Right lobe of liver (tissue), 6 donors: ENCODE data around the gene COQ9. TPM values are rescaled to one million over a fixed set of nuclear protein-coding genes. Genes with fewer than 3 reads are reported as not detected.

Source experiments
- ATAC-seq, 4 donors: fragments of 200-7000 bp; cut with Tn5 transposase; one replicate each; pipeline ENCODE4 v1.9.1; 2020; ENCODE audit warnings: mild to moderate bottlenecking in 4 of 4, moderate library complexity in 4 of 4
- DNase-seq, 3 donors: peaks; one replicate each; pipeline ENCODE4 v3.0.0-alpha.2; 2020
- H3K27ac ChIP-seq, 3 donors: fragments of 200-600 bp; one replicate each; pipeline ENCODE4 v1.8.0; 2022
- H3K27me3 ChIP-seq, 2 donors: fragments of 200-600 bp; one replicate each; pipeline ENCODE4 v1.8.0; 2022
- H3K36me3 ChIP-seq, 4 donors: fragments of 200-600 bp; sonication (generic) in 1 of 4; one replicate each; pipeline versions ENCODE4 v1.5.1 to v1.8.0; 2017 to 2022; ENCODE audit warnings: control low read depth in 1 of 4
- H3K4me1 ChIP-seq, 4 donors: fragments of 200-600 bp; sonication (generic) in 1 of 4; one replicate each; pipeline versions ENCODE4 v1.5.1 to v1.8.0; 2017 to 2022; ENCODE audit warnings: control low read depth in 1 of 4
- H3K4me3 ChIP-seq, 3 donors: fragments of 200-600 bp; one replicate each; pipeline ENCODE4 v1.8.0; 2022
- H3K9me3 ChIP-seq, 4 donors: fragments of 200-600 bp; sonication (generic) in 1 of 4; one replicate each; pipeline versions ENCODE4 v1.5.1 to v1.8.0; 2017 to 2022; ENCODE audit warnings: control low read depth in 1 of 4
- CTCF ChIP-seq, 4 donors: fragments of 200-600 bp in 3 of 4; fragments of 450-650 bp in 1 of 4; IDR thresholded peaks; one replicate each; pipeline versions ENCODE4 v1.5.1 to v1.8.0; 2016 to 2022; ENCODE audit warnings: antibody characterized with exemption in 4 of 4, mild to moderate bottlenecking in 2 of 4
- POLR2A ChIP-seq: fragments of 450-650 bp; IDR thresholded peaks from one replicate; pipeline ENCODE4 v1.6.1; 2017; ENCODE audit warnings: antibody characterized with exemption, mild to moderate bottlenecking
- WGBS: methylation state at CpG from one replicate; pipeline ENCODE4 v1.1.6; 2018; ENCODE audit warnings: low coverage, low lambda C conversion rate; ENCODE audit not compliant: insufficient coverage; ENCODE audit errors: missing lambda C conversion rate; 5-methylcytosine and 5-hydroxymethylcytosine counted together
- intact Hi-C, 2 donors: fragments of 100-400 bp; cut with DNase I; formaldehyde crosslinking; loops; one replicate each; pipeline versions ENCODE4 v1.11.2 to v1.14.1; 2022
- total RNA-seq, 6 experiments: library from RNA; depleted of rRNA in 2 of 6; stranded (reverse); fragments of >200 nt in 2 of 6; fragmentation: NEBNext Ultra II Directional in 3 of 6; extraction: Animal tissue kit (Norgen Biotek cat#: 25700) in 3 of 6; gene quantifications; one replicate each; pipeline versions ENCODE4 v1.1.0 to v1.2.4, GENCODE V29; 2016 to 2023
- donor health status: DM: no; HTN: yes; CAD: no.
- donor health status: DM: no; HTN: no; CAD: no.
- donor health status: DM: no; HTN: no; CAD: no.
- donor health status: DM: no; HTN: yes; CAD: no.
- donor health status: DM: no; HTN: yes; CAD: no.

The COQ9 gene
- total RNA-seq, 6 experiments from 2014 or later, result 43.2 to 81.4 (median 55.3) TPM

DNA sequence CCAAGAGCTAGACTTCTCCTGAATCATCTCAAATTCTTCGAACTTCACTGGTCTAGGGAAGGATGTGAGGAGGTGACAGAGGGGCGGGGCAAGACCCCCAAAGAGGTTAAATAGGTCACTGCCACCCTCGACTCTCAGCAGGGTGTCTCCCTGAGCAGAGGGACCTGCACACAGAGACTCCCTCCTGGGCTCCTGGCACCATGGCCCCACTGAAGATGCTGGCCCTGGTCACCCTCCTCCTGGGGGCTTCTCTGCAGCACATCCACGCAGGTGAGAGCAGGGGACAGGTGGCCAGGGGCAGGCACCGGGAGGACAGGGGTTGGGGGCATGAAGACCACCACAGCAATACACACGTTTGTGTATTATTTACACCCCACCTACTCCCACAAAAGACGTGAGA is 33.5 kb upstream of the COQ9 start:
- WGBS, result 44% methylated on average over 5 of the region's 7 CpGs
- DNase-seq (no peak), ATAC-seq (no peak)
- TF ChIP-seq POLR2A (no peak), CTCF (IDR thresholded peaks at IDR 0.05) (no peak)
- intact Hi-C loops, result loop anchor here in 1 of 2 donors (2.0 kb wide), 1 partner anchor 113 kb away; no protein-coding TSS in a partner anchor
- peaks cover 0 to 17% (median 8%) of the 10 kb centered on the region in 4 donors for H3K4me1 ChIP-seq
- H3K27ac ChIP-seq, result no peak overlapping the region
- H3K27me3 ChIP-seq, result no peaks in the 10 kb centered on the region
- no peak overlapping the region for H3K4me3 ChIP-seq
- H3K36me3 ChIP-seq, result no peaks in the 10 kb centered on the region
- no peaks in the 10 kb centered on the region for H3K9me3 ChIP-seq

GRCh38 chr16:57416084-57416483 is 31.2 kb upstream of the COQ9 start:
- Histone ChIP-seq H3K4me1 (peaks cover 0 to 21% (median 8%) of the 10 kb centered on the region in 4 donors), H3K27ac (no peak overlapping the region), H3K27me3 (no peaks in the 10 kb centered on the region), H3K9me3 (no peaks in the 10 kb centered on the region), H3K36me3 (no peaks in the 10 kb centered on the region), H3K4me3 (no peak overlapping the region)
- no CpG with 5 or more reads among the region's 16 CpGs for WGBS
- DNase-seq, result peak in 1 of 3 donors; percentile 54
- intact Hi-C loops, result loop anchor here in 1 of 2 donors (5.0 kb wide), 1 partner anchor 114 kb away; no protein-coding TSS in a partner anchor
- TF ChIP-seq POLR2A (no peak), CTCF (IDR thresholded peaks at IDR 0.05) (no peak)
- no peak for ATAC-seq

DNA sequence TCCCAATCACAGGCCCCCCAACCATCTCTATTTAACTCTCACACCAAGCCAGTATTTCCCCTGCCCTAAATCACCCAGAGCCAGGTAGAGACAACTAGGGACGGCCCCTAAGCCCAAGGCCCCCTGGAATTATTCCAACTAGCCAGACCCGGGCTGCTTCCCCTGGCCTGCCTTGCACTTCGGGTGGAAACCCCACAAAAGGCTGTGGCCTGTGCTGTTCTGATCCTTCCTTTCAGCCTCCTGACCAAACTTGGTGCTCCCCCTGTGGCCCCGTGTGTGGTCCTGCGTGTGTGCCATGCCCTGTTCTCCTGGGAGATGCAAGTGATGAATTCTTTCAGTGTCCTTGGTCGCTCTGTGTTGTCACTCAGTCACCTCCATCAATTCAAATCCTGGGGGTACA is 27.8 kb upstream of the COQ9 start:
- ATAC-seq, result no peak
- WGBS, result 69% methylated on average over 2 of the region's 6 CpGs
- Histone ChIP-seq H3K4me3 (no peak overlapping the region), H3K36me3 (no peaks in the 10 kb centered on the region), H3K27ac (peak overlapping the region in 1 of 3 donors; percentile 77), H3K27me3 (no peaks in the 10 kb centered on the region), H3K4me1 (peaks cover 0 to 21% (median 8%) of the 10 kb centered on the region in 4 donors), H3K9me3 (no peaks in the 10 kb centered on the region)
- intact Hi-C loops, result loop anchor here in 1 of 2 donors (5.0 kb wide), 1 partner anchor 117 kb away; no protein-coding TSS in a partner anchor
- no peak for DNase-seq
- TF ChIP-seq POLR2A, result no peak
- TF ChIP-seq CTCF (IDR thresholded peaks at IDR 0.05), result no peak

GRCh38 chr16:57422026-57422944 is 25.0 kb upstream of the COQ9 start:
- DNase-seq, result no peak
- no peak overlapping the region for H3K4me3 ChIP-seq
- WGBS, result 43% methylated on average over 9 of the region's 10 CpGs
- ATAC-seq, result peak in 2 of 4 donors; percentile 36 to 43
- H3K4me1 ChIP-seq, result peaks cover 0 to 16% (median 6%) of the 10 kb centered on the region in 4 donors
- H3K27me3 ChIP-seq, result no peaks in the 10 kb centered on the region
- peaks cover 0 to 6% (median 0%) of the 10 kb centered on the region in 4 donors for H3K36me3 ChIP-seq
- no peaks in the 10 kb centered on the region for H3K9me3 ChIP-seq
- peak; percentile 46 to 62 (median 58) for TF ChIP-seq CTCF (IDR thresholded peaks at IDR 0.05)
- TF ChIP-seq POLR2A, result no peak
- H3K27ac ChIP-seq, result no peak overlapping the region
- intact Hi-C loops, result loop anchor here (5.0 to 10.0 kb wide), 2 partner anchors 93 to 95 kb away; no protein-coding TSS in a partner anchor
